MCF 10A (cell line): ENCODE measurements around the gene CPNE6. TPM values are rescaled to one million over a fixed set of nuclear protein-coding genes. Genes with fewer than 3 reads are reported as not detected.
A peak's percentile ranks its signal among the peaks of the same experiment; 100 is the strongest.

Source experiments
- BruUV-seq: library from RNA; stranded (reverse); fragments of 400-500 nt; replicated peaks from 2 replicates; lab custom pipeline; 2021; lab: Mats Ljungman, UMichigan
- CTCF ChIA-PET: fragments of 300-600 bp; sonication (Branson Sonifier 250); formaldehyde crosslinking; extraction: SDS; loops from one replicate; lab custom pipeline; 2021; ENCODE audit warnings: antibody characterized with exemption, inconsistent platforms; lab: Yijun Ruan, JAX
- POLR2A ChIA-PET: fragments of 300-600, 350-650 bp; sonication (Branson Sonifier 250); formaldehyde crosslinking; extraction: SDS; loops from one replicate; lab custom pipeline; 2020; ENCODE audit warnings: antibody characterized with exemption, inconsistent platforms; lab: Yijun Ruan, JAX
- DNase-seq: peaks from one replicate; pipeline ENCODE4 v3.0.0-alpha.2; 2018; ENCODE audit not compliant: unreplicated experiment
- H3K27ac Mint-ChIP-seq: one replicate; pipeline ENCODE4 v1.8.0; 2022; ENCODE audit warnings: mild to moderate bottlenecking, low read depth, mixed read lengths; ENCODE audit not compliant: unreplicated experiment
- H3K27me3 Mint-ChIP-seq: one replicate; pipeline ENCODE4 v1.8.0; 2022; ENCODE audit warnings: mixed read lengths; ENCODE audit not compliant: insufficient read depth, unreplicated experiment
- H3K36me3 Mint-ChIP-seq: one replicate; pipeline ENCODE4 v1.8.0; 2022; ENCODE audit warnings: mild to moderate bottlenecking, moderate library complexity, mixed read lengths; ENCODE audit not compliant: insufficient read depth, unreplicated experiment
- H3K4me1 Mint-ChIP-seq: one replicate; pipeline ENCODE4 v1.8.0; 2022; ENCODE audit warnings: mixed read lengths; ENCODE audit not compliant: insufficient read depth, unreplicated experiment
- H3K4me3 Mint-ChIP-seq: one replicate; pipeline ENCODE4 v1.8.0; 2022; ENCODE audit warnings: mild to moderate bottlenecking, moderate library complexity, mixed read lengths; ENCODE audit not compliant: unreplicated experiment
- H3K9me3 Mint-ChIP-seq: one replicate; pipeline ENCODE4 v1.8.0; 2022; ENCODE audit warnings: mixed read lengths; ENCODE audit not compliant: unreplicated experiment
- intact Hi-C: fragments of 100-400 bp; cut with micrococcal nuclease; formaldehyde crosslinking; loops from 2 replicates; pipeline ENCODE4 v1.14.1; 2022
- total RNA-seq: library from RNA; stranded (reverse); gene quantifications from 2 replicates; pipeline ENCODE4 v1.2.3, GENCODE V29; 2022
- TF ChIP-seq, protein P1 (sequence below): fragments of 200-600 bp; IDR thresholded peaks from one replicate; pipeline ENCODE4 v1.8.0; 2022; ENCODE audit warnings: antibody characterized with exemption, mild to moderate bottlenecking; ENCODE audit not compliant: unreplicated experiment

CPNE6 gene
- total RNA-seq, 1 experiment from 2014 or later = not detected

DNA sequence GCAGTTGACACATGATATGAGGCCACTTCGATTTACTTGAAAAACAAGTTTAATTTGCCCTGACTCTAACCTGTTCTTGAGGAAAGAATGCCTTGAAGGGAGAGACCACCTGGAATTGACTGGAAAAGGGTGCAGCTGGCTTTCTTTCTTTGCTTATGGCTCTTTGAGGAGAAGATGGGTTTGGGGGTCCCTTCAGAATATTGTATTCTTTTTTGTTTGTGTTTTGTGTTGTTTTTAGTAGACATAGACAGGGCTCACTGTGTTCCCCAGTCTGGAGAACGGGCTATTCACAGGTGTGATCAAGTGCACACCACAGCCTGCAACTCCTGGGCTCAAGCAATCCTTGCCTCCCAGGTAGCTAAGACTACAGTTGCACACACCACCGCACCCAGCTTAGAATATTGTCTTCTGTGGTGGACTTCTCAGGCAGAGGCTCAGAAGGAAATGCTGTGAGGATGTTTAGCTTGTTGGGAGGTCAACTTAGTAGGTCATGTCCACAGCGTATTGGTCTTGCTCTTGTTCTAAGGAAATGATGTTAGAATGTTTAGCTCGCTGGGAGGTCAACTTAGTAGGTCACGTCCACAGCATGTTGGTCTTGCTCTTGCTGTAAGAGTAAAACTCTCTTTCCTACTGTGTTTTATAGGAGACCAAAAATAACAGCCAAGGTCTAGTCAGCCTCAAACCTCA is 44.9 kb downstream of the CPNE6 start:
- no peak for DNase-seq
- intact Hi-C loops = no loop called here
- Mint-ChIP-seq H3K4me3 (peak overlapping the region; percentile 97), H3K27me3 (no peaks in the 10 kb centered on the region), H3K4me1 (peaks cover 9% of the 10 kb centered on the region), H3K36me3 (peaks cover 50% of the 10 kb centered on the region), H3K9me3 (no peaks in the 10 kb centered on the region), H3K27ac (peak overlapping the region; percentile 99)
- POLR2A ChIA-PET = interaction anchor here (0.7 to 6.6 kb wide), 8 partner anchors 8 to 1021 kb away, joined by 3 to 252 read pairs (median 32); partner anchors contain the start of genes ACIN1, C14orf119, CHMP4A and EMC9
- CTCF ChIA-PET = interaction anchor here (0.5 to 2.0 kb wide), 13 partner anchors 7 to 589 kb away, joined by 3 to 5 read pairs (median 3); partner anchors contain the start of gene IRF9
- TF ChIP-seq, protein P1, sequence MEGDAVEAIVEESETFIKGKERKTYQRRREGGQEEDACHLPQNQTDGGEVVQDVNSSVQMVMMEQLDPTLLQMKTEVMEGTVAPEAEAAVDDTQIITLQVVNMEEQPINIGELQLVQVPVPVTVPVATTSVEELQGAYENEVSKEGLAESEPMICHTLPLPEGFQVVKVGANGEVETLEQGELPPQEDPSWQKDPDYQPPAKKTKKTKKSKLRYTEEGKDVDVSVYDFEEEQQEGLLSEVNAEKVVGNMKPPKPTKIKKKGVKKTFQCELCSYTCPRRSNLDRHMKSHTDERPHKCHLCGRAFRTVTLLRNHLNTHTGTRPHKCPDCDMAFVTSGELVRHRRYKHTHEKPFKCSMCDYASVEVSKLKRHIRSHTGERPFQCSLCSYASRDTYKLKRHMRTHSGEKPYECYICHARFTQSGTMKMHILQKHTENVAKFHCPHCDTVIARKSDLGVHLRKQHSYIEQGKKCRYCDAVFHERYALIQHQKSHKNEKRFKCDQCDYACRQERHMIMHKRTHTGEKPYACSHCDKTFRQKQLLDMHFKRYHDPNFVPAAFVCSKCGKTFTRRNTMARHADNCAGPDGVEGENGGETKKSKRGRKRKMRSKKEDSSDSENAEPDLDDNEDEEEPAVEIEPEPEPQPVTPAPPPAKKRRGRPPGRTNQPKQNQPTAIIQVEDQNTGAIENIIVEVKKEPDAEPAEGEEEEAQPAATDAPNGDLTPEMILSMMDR = no peak
- no TSS peak for BruUV-seq

DNA sequence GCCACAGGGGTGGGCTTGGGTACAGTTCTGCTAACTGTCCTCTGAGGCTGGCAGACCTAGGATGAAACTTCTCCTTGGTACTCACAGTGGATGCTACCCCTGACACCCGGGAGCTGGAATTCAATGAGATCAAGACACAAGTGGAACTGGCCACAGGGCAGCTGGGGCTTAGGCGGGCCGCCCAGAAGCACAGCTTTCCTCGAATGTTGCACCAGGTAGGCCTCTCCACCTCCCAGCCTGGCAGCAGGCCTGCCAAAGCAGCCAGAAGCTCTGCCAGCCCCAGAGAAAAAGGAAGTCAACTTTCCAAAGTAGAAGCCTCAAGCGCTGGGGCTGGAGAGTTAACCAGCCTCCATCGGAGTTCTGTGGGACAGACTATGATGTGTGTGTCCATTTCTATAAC is 45.8 kb downstream of the CPNE6 start:
- CTCF ChIA-PET = interaction anchor here (0.6 to 1.8 kb wide), 7 partner anchors 8 to 84 kb away, joined by 3 to 5 read pairs (median 3); partner anchors contain the start of gene IRF9
- no peak overlapping the region for H3K4me3 Mint-ChIP-seq

DNA sequence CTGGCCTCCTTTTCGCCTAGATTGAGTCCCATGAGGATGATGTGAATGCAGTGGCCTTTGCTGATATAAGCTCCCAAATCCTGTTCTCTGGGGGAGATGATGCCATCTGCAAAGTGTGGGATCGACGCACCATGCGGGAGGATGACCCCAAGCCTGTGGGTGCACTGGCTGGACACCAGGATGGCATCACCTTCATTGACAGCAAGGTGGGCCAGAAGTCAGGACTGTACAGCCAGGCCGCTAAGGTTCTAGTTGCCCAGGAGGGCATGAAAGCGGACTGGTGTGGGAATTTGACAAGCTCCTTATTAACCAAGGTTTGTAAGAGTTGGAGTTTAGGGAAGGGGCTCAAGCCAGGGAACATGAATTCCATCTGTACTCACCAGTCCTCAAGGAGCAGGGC is 48.3 kb downstream of the CPNE6 start:
- Mint-ChIP-seq H3K27ac (no peak overlapping the region), H3K9me3 (no peaks in the 10 kb centered on the region), H3K36me3 (peaks cover 61% of the 10 kb centered on the region), H3K4me1 (peaks cover 9% of the 10 kb centered on the region), H3K27me3 (no peaks in the 10 kb centered on the region), H3K4me3 (no peak overlapping the region)
- CTCF ChIA-PET = interaction anchor here (0.5 to 1.7 kb wide), 4 partner anchors 12 to 177 kb away, joined by 3 to 4 read pairs (median 4); no protein-coding TSS in a partner anchor
- BruUV-seq = no TSS peak
- DNase-seq = no peak
- TF ChIP-seq, protein P1 = no peak
- POLR2A ChIA-PET = interaction anchor here (6.6 kb wide), 1 partner anchor 17 kb away, joined by 252 read pairs; the partner anchor contains the start of genes EMC9, FITM1 and PSME1
- intact Hi-C loops = no loop called here

More for the DNA sequence above, 45.8 kb downstream of the CPNE6 start:
- Mint-ChIP-seq H3K27ac (no peak overlapping the region), H3K27me3 (no peaks in the 10 kb centered on the region), H3K9me3 (no peaks in the 10 kb centered on the region), H3K4me1 (peaks cover 9% of the 10 kb centered on the region), H3K36me3 (peaks cover 59% of the 10 kb centered on the region)
- POLR2A ChIA-PET = interaction anchor here (3.6 to 6.6 kb wide), 3 partner anchors 9 to 31 kb away, joined by 40 to 252 read pairs (median 114); partner anchors contain the start of genes EMC9, FITM1, PSME1 and PSME2
- BruUV-seq = no TSS peak
- TF ChIP-seq, protein P1 = no peak
- DNase-seq = no peak
- intact Hi-C loops = no loop called here

DNA sequence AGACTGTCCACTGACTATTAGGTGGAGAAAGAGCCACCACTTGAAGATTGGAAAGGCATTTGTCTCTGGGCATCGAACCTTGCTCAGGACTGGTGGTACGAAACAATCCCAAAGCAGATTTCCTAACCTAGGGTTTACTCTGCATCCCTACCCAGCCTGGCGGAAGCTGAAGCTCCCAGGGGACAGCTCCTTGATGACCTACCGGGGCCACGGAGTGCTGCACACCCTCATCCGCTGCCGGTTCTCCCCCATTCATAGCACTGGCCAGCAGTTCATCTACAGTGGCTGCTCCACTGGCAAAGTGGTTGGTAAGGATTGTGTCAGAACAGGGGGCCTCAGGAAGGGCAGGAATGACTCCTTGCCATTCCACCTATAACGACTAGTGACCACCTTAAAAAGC is 49.8 kb downstream of the CPNE6 start:
- Mint-ChIP-seq H3K36me3 (peaks cover 57% of the 10 kb centered on the region), H3K27me3 (no peaks in the 10 kb centered on the region), H3K9me3 (no peaks in the 10 kb centered on the region), H3K4me3 (no peak overlapping the region), H3K4me1 (no peaks in the 10 kb centered on the region), H3K27ac (no peak overlapping the region)
- intact Hi-C loops = no loop called here
- DNase-seq = no peak
- ChIA-PET POLR2A (interaction anchor here (0.5 to 1.2 kb wide), 2 partner anchors 40 to 74 kb away, joined by 3 to 5 read pairs; partner anchors contain the start of genes IRF9 and TM9SF1), CTCF (no interaction called here)
- BruUV-seq = no TSS peak
- TF ChIP-seq, protein P1 = no peak
